ENCODE measurements around the gene KLHL25.

KLHL25 gene

DNA sequence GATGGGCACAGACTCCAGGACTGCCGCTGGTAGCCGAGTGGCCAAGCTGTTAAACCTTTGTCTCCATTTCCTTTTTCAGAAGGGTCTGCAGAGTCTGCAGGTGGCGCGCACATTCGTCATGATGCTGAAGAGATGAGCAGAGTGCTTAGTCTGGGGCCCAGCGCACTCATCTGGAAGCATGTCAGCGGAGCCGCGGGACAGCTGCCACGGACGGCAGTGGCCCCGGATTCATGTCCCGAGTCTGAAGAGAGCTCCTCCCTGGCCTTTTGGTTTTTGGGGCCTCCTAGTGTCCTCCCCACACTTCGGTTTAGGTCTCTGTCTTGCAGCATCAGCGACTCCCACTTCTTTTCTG lies 42.6 kb downstream of the KLHL25 start:
- no peak for TF ChIP-seq JUND (IDR thresholded peaks at IDR 0.05; ENCODE audit: low read depth)

GRCh38 chr15:85751291-85752123 lies 43.2 kb downstream of the KLHL25 start:
- DNase-seq (ENCODE audit: low read depth in 1 of 2, low spot score in 1 of 2): no peak
- in situ Hi-C loops (cut with HindIII; ENCODE audit: low pct_unique_long_range_greater_than_20kb, low sequenced_read_pairs): no loop called here
- no peak for TF ChIP-seq JUND (IDR thresholded peaks at IDR 0.05; ENCODE audit: low read depth)

More for the DNA sequence above, 42.6 kb downstream of the KLHL25 start:
- DNase-seq (ENCODE audit: low read depth in 1 of 2, low spot score in 1 of 2): no peak
- in situ Hi-C loops (cut with HindIII; ENCODE audit: low pct_unique_long_range_greater_than_20kb, low sequenced_read_pairs): no loop called here

DNA sequence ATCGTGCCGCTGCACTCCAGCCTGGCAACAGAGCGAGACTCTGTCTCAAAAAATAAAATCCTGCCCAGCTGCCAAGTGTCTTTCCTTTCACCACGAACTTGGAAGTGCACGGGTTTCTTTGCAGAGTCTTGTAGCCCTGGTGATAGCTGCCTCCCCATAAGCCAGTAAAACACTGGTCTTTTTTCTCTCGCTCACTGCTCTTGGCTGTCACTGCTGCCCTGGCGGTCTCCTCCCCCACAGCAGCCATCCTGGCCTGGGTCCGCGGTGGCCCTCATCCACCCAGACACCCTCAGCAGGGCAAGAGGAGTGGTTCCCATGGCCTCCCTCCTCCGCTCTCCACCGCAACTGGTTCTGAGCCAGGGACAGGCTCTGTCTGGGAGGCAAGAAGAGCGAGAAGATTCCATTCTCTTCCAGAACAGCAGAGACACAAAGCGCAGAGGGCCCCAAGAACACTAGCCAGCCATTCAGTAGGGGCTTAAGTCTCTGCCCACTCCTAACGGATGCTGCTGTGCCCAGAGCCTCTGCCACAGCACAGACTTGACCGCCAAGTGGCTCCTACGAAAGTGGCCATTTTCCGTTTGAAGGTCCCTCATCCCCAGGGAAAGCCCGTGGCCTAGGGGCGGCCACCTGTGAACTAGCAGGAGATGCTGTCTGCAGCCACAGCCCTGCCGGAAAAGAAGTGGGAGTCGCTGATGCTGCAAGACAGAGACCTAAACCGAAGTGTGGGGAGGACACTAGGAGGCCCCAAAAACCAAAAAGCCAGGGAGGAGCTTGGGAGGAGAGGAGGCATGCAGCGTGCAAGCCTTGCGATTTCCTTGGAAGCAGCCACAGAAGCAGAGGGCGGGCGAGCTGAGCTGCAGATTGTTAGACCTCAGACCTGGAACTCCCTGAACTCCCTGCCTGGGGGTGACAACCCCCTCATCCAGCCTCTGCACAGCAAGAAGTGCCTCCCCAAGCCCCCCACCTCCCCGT lies 44.1 kb downstream of the KLHL25 start:
- TF ChIP-seq JUND (IDR thresholded peaks at IDR 0.05; ENCODE audit: low read depth): no peak
- no peak for DNase-seq (ENCODE audit: low read depth in 1 of 2, low spot score in 1 of 2)
- in situ Hi-C loops (cut with HindIII; ENCODE audit: low pct_unique_long_range_greater_than_20kb, low sequenced_read_pairs): no loop called here

DNA sequence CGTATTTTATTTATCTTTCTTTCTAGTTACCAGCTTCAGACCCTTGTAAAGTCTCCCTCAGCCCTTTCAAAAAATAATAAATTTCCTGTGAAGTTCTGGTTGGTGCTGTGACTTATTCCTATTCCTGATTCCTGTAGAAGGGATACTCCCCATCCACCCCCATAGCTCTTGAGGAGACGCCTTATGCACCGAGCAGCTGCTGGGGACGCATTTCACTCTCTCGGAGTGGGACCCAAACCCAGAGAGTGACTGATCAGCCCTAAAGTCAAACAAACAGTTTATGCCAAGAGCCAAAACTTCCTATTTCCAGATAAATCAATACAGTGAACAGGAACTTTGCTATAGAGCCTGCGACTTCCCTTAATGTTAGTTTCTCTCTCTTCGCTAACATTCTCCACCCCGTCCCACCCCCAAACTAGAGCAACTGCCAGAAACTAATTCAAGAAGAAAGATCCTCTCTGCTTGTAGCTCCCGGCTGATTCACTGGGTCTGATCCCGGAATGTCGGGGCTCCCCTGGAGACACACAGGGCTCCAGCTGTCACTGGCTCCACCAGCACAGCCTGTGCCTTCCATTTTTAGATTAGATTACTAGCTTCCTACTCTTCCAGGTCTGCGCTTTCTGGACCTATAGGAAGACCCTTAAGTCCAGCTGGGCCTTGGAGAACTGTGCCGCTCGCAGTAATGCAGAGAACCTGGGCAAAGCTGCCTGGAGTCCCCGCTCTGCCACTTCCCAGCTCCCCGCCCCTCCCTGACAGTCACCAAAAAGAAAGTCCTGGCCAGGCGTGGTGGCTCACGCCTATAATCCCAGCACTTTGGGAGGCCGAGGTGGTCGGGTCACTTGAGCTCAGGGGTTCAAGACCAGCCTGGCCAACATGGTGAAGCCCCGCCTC lies 45.2 kb downstream of the KLHL25 start:
- no peak for TF ChIP-seq JUND (IDR thresholded peaks at IDR 0.05; ENCODE audit: low read depth)
- in situ Hi-C loops (cut with HindIII; ENCODE audit: low pct_unique_long_range_greater_than_20kb, low sequenced_read_pairs): no loop called here
- DNase-seq (ENCODE audit: low read depth in 1 of 2, low spot score in 1 of 2): no peak

GRCh38 chr15:85748729-85749128 lies 46.0 kb downstream of the KLHL25 start:
- DNase-seq (ENCODE audit: low read depth in 1 of 2, low spot score in 1 of 2): no peak
- in situ Hi-C loops (cut with HindIII; ENCODE audit: low pct_unique_long_range_greater_than_20kb, low sequenced_read_pairs): no loop called here
- no peak for TF ChIP-seq JUND (IDR thresholded peaks at IDR 0.05; ENCODE audit: low read depth)

DNA sequence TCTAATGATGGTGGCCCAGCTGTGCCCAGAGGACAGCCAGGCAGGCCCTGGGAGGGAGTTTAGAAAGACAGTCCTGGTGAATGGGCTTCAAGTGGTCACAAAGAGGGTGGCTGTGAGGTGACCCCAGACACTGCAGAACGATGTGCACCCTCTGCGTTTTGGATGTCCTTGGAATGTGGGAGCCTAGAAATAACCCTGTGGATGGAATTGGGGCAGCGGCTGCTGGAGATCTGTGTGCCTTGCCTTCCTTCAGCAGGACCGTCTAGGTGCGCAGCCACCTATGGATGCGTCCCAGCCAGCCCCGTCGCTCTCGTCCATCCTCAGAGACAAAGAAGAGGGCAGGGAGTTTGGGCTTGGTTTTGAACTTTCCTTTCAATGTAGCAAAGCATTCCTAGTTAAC lies 46.5 kb downstream of the KLHL25 start:
- in situ Hi-C loops (cut with HindIII; ENCODE audit: low pct_unique_long_range_greater_than_20kb, low sequenced_read_pairs): no loop called here
- no peak for DNase-seq (ENCODE audit: low read depth in 1 of 2, low spot score in 1 of 2)
- TF ChIP-seq JUND (IDR thresholded peaks at IDR 0.05; ENCODE audit: low read depth): no peak

DNA sequence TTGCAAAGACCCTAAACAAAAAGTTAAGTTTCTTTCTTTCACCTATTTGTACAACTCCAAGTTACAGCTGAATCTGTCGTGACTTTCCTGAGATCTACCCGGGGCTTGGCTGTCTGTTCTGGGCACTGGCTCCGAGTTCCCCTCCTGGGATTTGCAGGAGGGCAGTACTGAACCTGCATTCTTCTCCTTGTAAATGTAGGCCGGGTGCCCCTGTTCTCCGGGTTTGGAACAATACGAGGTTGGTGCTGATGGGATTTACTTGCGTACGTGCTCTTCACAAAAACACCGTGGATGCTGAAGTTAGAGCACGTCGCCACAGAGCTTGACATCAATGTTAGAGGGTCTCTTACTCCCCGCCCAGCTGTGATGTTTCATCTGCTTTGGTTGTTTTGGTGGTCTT lies 48.1 kb downstream of the KLHL25 start:
- in situ Hi-C loops (cut with HindIII; ENCODE audit: low pct_unique_long_range_greater_than_20kb, low sequenced_read_pairs): no loop called here
- no peak for TF ChIP-seq JUND (IDR thresholded peaks at IDR 0.05; ENCODE audit: low read depth)
- no peak for DNase-seq (ENCODE audit: low read depth in 1 of 2, low spot score in 1 of 2)

DNA sequence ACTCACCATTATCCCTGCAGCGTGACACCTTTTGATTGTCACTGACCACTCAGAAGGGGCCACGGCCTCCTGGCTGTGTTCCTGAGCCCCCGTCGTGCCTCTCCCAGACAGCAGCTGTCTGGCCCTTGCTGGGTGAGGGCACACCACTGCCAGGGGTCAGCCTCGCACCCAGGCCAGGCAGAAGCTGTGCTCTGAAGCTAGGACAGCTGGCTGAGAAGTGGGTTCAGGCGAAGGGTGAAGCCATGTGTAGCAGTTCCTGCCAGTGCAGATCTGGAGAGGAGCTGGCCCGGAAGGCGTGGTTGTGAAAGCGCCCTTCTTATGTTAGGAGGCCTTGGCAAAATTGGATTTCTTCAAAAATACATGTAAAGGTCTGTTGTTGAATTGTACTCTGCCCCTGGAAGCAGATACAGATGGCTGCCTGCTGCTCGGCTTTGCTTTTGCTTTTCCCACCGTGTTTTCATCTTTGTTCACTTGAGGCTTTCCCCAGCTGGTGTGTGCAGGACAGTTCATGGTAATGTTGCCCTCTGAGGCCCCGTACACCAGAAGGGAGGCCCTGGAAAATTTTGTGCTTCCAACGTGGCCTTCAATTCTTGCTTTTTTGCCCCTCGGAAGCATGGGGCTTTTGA lies 49.1 kb downstream of the KLHL25 start:
- DNase-seq (ENCODE audit: low read depth in 1 of 2, low spot score in 1 of 2): no peak
- in situ Hi-C loops (cut with HindIII; ENCODE audit: low pct_unique_long_range_greater_than_20kb, low sequenced_read_pairs): no loop called here

GRCh38 chr15:85745023-85745422 lies 49.7 kb downstream of the KLHL25 start:
- no peak for DNase-seq (ENCODE audit: low read depth in 1 of 2, low spot score in 1 of 2)
- in situ Hi-C loops (cut with HindIII; ENCODE audit: low pct_unique_long_range_greater_than_20kb, low sequenced_read_pairs): no loop called here
- no peak for TF ChIP-seq JUND (IDR thresholded peaks at IDR 0.05; ENCODE audit: low read depth)

More for the DNA sequence above, 49.1 kb downstream of the KLHL25 start:
- no peak for TF ChIP-seq JUND (IDR thresholded peaks at IDR 0.05; ENCODE audit: low read depth)

DNA sequence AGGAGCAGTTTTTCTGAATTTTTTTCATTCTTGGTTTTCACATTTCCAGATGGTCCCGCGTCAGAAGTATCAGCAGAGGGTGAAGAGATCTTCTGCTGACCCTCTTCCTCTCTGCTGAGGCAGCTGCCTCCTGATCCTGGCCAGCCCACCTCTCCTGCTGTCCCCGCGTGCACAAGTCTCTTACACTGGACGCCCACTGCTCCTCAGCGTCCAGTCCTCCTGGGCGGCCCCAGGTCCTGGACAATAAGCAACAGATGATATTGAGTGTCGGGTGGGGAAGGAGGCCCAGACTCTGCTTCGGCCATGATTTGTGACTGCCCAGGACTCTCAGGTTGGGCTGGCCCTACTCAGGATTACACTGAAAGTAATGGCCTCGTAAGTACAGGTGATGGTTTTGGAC lies 50.1 kb downstream of the KLHL25 start:
- no peak for TF ChIP-seq JUND (IDR thresholded peaks at IDR 0.05; ENCODE audit: low read depth)
- in situ Hi-C loops (cut with HindIII; ENCODE audit: low pct_unique_long_range_greater_than_20kb, low sequenced_read_pairs): no loop called here
- no peak for DNase-seq (ENCODE audit: low read depth in 1 of 2, low spot score in 1 of 2)

GRCh38 chr15:85743392-85744055 lies 51.2 kb downstream of the KLHL25 start:
- DNase-seq (ENCODE audit: low read depth in 1 of 2, low spot score in 1 of 2): no peak
- in situ Hi-C loops (cut with HindIII; ENCODE audit: low pct_unique_long_range_greater_than_20kb, low sequenced_read_pairs): no loop called here
- TF ChIP-seq JUND (IDR thresholded peaks at IDR 0.05; ENCODE audit: low read depth): no peak

Measured in T47D (cell line).